GM21360 (cell line): Measurements from ENCODE around the gene RPL28.
A peak's percentile ranks its signal among the peaks of the same experiment; 100 is the strongest.

Experiments used
- ATAC-seq: cut with Tn5 transposase; IDR thresholded peaks from one replicate; pipeline ENCODE4 v1.9.1; 2021; ENCODE audit warnings: mild to moderate bottlenecking, moderate library complexity; ENCODE audit not compliant: unreplicated experiment

The RPL28 gene

GRCh38 chr19:55372316-55373081 lies 13.2 kb upstream of the RPL28 start:
- ATAC-seq: no peak

GRCh38 chr19:55373306-55373992 lies 12.3 kb upstream of the RPL28 start:
- ATAC-seq: no peak

- ATAC-seq: no peak
These were observed 11.6 kb upstream of the RPL28 start for GRCh38 chr19:55373993-55374757.

GRCh38 chr19:55376241-55376933 lies 9.3 kb upstream of the RPL28 start, which contains the start of gene TMEM190:
Gene TMEM190, plus strand, starts transcription at chr19:55376826. Its CDS starts 28 bp downstream, at chr19:55376854.
- ATAC-seq: no peak

GRCh38 chr19:55377356-55378131 lies 8.2 kb upstream of the RPL28 start:
- ATAC-seq: no peak

- no peak for ATAC-seq
These were observed 6.6 kb upstream of the RPL28 start for GRCh38 chr19:55379174-55379573.

GRCh38 chr19:55382013-55382412 lies 3.7 kb upstream of the RPL28 start:
- ATAC-seq: no peak

- ATAC-seq: no peak
These were observed 3.1 kb upstream of the RPL28 start for GRCh38 chr19:55382522-55383054.

GRCh38 chr19:55383279-55384130 lies 2.2 kb upstream of the RPL28 start:
- ATAC-seq: no peak

- no peak for ATAC-seq
These were observed 1.4 kb upstream of the RPL28 start, which contains the start of gene TMEM238 for GRCh38 chr19:55384131-55384919. Gene TMEM238, minus strand, starts transcription at chr19:55384292. Its CDS starts 33 bp downstream, at chr19:55384259.

GRCh38 chr19:55384920-55385723 lies 610 bp upstream of the RPL28 start:
- ATAC-seq: peak; percentile 43

- no peak for ATAC-seq
These were observed 800 bp downstream of the RPL28 start for GRCh38 chr19:55386493-55386971.

- no peak for ATAC-seq
These were observed 2.2 kb downstream of the RPL28 start for GRCh38 chr19:55387736-55388497.

GRCh38 chr19:55389386-55390317 lies 3.9 kb downstream of the RPL28 start:
- ATAC-seq: no peak

GRCh38 chr19:55390461-55390880 lies 4.7 kb downstream of the RPL28 start:
- no peak for ATAC-seq
